GM12878 (cell line): Measurements from ENCODE around the gene CACNA1E. TPM values are rescaled to one million over a fixed set of nuclear protein-coding genes. Genes with fewer than 3 reads are reported as not detected.

ENCODE experiments used
- ATAC-seq: fragments of 200-7000 bp; cut with Tn5 transposase; 3 replicates; pipeline ENCODE4 v1.9.1; 2020; ENCODE audit warnings: mild to moderate bottlenecking, moderate library complexity
- BruUV-seq: library from RNA; stranded (reverse); fragments of 400-500 nt; replicated peaks from 2 replicates; lab custom pipeline; 2021; lab: Mats Ljungman, UMichigan
- CTCF ChIA-PET: fragments of 300-600 bp; sonication (Branson Sonifier 250); formaldehyde crosslinking; extraction: SDS; loops from one replicate; lab custom pipeline; 2021; ENCODE audit warnings: inconsistent platforms; lab: Yijun Ruan, JAX
- POLR2A ChIA-PET: fragments of 350-600 bp; formaldehyde crosslinking; extraction: SDS; loops from one replicate; lab custom pipeline; 2021; ENCODE audit warnings: inconsistent platforms; lab: Charles Lee
- RAD21 ChIA-PET: fragments of 300-600 bp; sonication (Branson Sonifier 250); formaldehyde crosslinking; loops from one replicate; lab custom pipeline; 2023; ENCODE audit warnings: antibody characterized with exemption; ENCODE audit not compliant: unreplicated experiment; lab: Charles Lee
- SMC1A ChIA-PET: fragments of 300-600 bp; sonication (Branson Sonifier 250); formaldehyde crosslinking; loops from one replicate; lab custom pipeline; 2023; ENCODE audit not compliant: unreplicated experiment, uncharacterized antibody; lab: Charles Lee
- DNase-seq: peaks from one replicate; pipeline ENCODE4 v3.0.0-alpha.2; 2011; ENCODE audit warnings: low read depth, low spot score
- FAIRE-seq: peaks from 3 replicates; lab custom pipeline; 2011; peaks lifted over from hg19 to GRCh38; lab: Jason Lieb, UNC
- H2AFZ ChIP-seq: 2 replicates; pipeline ENCODE4 v1.6.0; 2011; ENCODE audit warnings: low read depth, low read length, control low read depth; ENCODE audit not compliant: control insufficient read depth
- H3K27ac ChIP-seq: 2 replicates; pipeline ENCODE4 v1.5.1; 2011; ENCODE audit warnings: control low read depth; ENCODE audit not compliant: control insufficient read depth, insufficient read depth
- H3K27me3 ChIP-seq, 2 experiments: replicated peaks in 1 of 2; 2 replicates each; pipeline versions ENCODE4 v1.6.0 to v1.6.1; 2011; ENCODE audit warnings: low read length in 1 of 2; ENCODE audit not compliant: control insufficient read depth in 2 of 2, insufficient read depth in 2 of 2
- H3K36me3 ChIP-seq, 2 experiments: 2 replicates each; pipeline ENCODE4 v1.5.1; 2011; ENCODE audit warnings: low read length in 1 of 2; ENCODE audit not compliant: control insufficient read depth in 2 of 2, insufficient read depth in 2 of 2
- H3K4me1 ChIP-seq: 2 replicates; pipeline ENCODE4 v1.6.1; 2011; ENCODE audit warnings: mild to moderate bottlenecking, low read length, moderate library complexity, mixed read lengths; ENCODE audit not compliant: control insufficient read depth, insufficient read depth
- H3K4me2 ChIP-seq: 2 replicates; pipeline ENCODE4 v1.6.0; 2011; ENCODE audit warnings: control low read depth; ENCODE audit not compliant: control insufficient read depth, insufficient read depth
- H3K4me3 ChIP-seq: fragments of 200-600 bp; sonication (generic); 2 replicates; pipeline ENCODE4 v1.5.1; 2016
- H3K79me2 ChIP-seq: 2 replicates; pipeline ENCODE4 v1.6.0; 2011; ENCODE audit warnings: low read length; ENCODE audit not compliant: control insufficient read depth, insufficient read depth
- H3K9ac ChIP-seq: 2 replicates; pipeline ENCODE4 v1.8.0; 2011; ENCODE audit warnings: low read length, control low read depth, mixed read lengths; ENCODE audit not compliant: control insufficient read depth, insufficient read depth
- H3K9me3 ChIP-seq: replicated peaks from 3 replicates; pipeline ENCODE4 v1.5.1; 2011; ENCODE audit warnings: mild to moderate bottlenecking, low read length; ENCODE audit not compliant: control insufficient read depth, insufficient read depth
- H4K20me1 ChIP-seq: 2 replicates; pipeline ENCODE4 v1.6.0; 2011; ENCODE audit not compliant: control insufficient read depth, insufficient read depth
- CEBPB ChIP-seq, 2 experiments: fragments of 150-350 bp in 1 of 2; IDR thresholded peaks; 2 replicates each; pipeline ENCODE4 v1.6.1; 2012 to 2014; ENCODE audit warnings: low read depth in 2 of 2, low read length in 2 of 2, borderline replicate concordance in 1 of 2, inconsistent platforms in 1 of 2
- CHD4 ChIP-seq: fragments of 200-600 bp; sonication (generic); IDR thresholded peaks from 2 replicates; pipeline ENCODE4 v1.6.1; 2016; ENCODE audit warnings: mild to moderate bottlenecking
- CREB1 ChIP-seq: IDR thresholded peaks from 2 replicates; pipeline ENCODE4 v1.6.1; 2012; ENCODE audit warnings: low read depth, mild to moderate bottlenecking, inconsistent platforms
- CREM ChIP-seq: IDR thresholded peaks from 2 replicates; pipeline ENCODE4 v1.6.1; 2014; ENCODE audit warnings: antibody characterized with exemption, low read depth
- EP300 ChIP-seq, 2 experiments: fragments of 150-350 bp in 1 of 2; IDR thresholded peaks; 2 replicates each; pipeline ENCODE4 v1.6.1; 2011 to 2012; ENCODE audit warnings: low read depth in 2 of 2, low read length in 2 of 2, borderline replicate concordance in 1 of 2, improper control_type of control experiment in 1 of 2, inconsistent platforms in 1 of 2; ENCODE audit not compliant: control insufficient read depth in 1 of 2
- LARP7 ChIP-seq: fragments of 450-650 bp; IDR thresholded peaks from 2 replicates; pipeline ENCODE4 v1.6.1; 2017; ENCODE audit warnings: mild to moderate bottlenecking
- MEF2A ChIP-seq: IDR thresholded peaks from 2 replicates; pipeline ENCODE4 v1.6.1; 2011; ENCODE audit warnings: low read depth, mild to moderate bottlenecking, low read length, moderate library complexity; ENCODE audit not compliant: insufficient read depth
- MTA3 ChIP-seq: IDR thresholded peaks from 2 replicates; pipeline ENCODE4 v1.6.1; 2012; ENCODE audit warnings: low read length, inconsistent platforms, borderline replicate concordance
- PAX5 ChIP-seq: IDR thresholded peaks from 2 replicates; pipeline ENCODE4 v1.6.1; 2011; ENCODE audit warnings: low read depth, low read length, borderline replicate concordance
- POLR2AphosphoS5 ChIP-seq: IDR thresholded peaks from 2 replicates; pipeline ENCODE4 v1.6.1; 2011; ENCODE audit warnings: mild to moderate bottlenecking, low read length, inconsistent platforms
- RAD51 ChIP-seq: fragments of 450-650 bp; IDR thresholded peaks from 2 replicates; pipeline ENCODE4 v1.6.1; 2016; ENCODE audit warnings: moderate library complexity, mild to moderate bottlenecking, inconsistent platforms
- SMARCA5 ChIP-seq: fragments of 450-650 bp; IDR thresholded peaks from 2 replicates; pipeline ENCODE4 v1.6.1; 2017; ENCODE audit warnings: mild to moderate bottlenecking
- SMC3 ChIP-seq: IDR thresholded peaks from 2 replicates; pipeline ENCODE4 v1.6.1; 2011; ENCODE audit warnings: low read length, improper control_type of control experiment, borderline replicate concordance
- SPI1 ChIP-seq: IDR thresholded peaks from 2 replicates; pipeline ENCODE4 v1.6.1; 2011; ENCODE audit warnings: low read depth, mild to moderate bottlenecking, low read length, moderate library complexity, borderline replicate concordance; ENCODE audit not compliant: insufficient read depth
- SUZ12 ChIP-seq: fragments of 200-600 bp; sonication (generic); IDR thresholded peaks from one replicate; pipeline ENCODE4 v1.6.1; 2018; ENCODE audit warnings: antibody characterized with exemption, mild to moderate bottlenecking; ENCODE audit not compliant: unreplicated experiment
- WGBS: methylation state at CpG from one replicate; pipeline ENCODE4 v1.1.6; 2016; ENCODE audit warnings: low lambda C conversion rate; ENCODE audit not compliant: insufficient replicate concordance, insufficient coverage; ENCODE audit errors: missing lambda C conversion rate; 5-methylcytosine and 5-hydroxymethylcytosine counted together
- in situ Hi-C: fragments of 300-500 bp; cut with MboI; formaldehyde crosslinking; loops from 9 replicates; pipeline ENCODE4 v1.14.3; 2018; ENCODE audit warnings: mixed read lengths
- intact Hi-C: fragments of 100-400 bp; cut with micrococcal nuclease; formaldehyde crosslinking; loops from one replicate; pipeline ENCODE4 v1.14.2; 2022; ENCODE audit not compliant: unreplicated experiment
- polyA plus RNA-seq, 11 experiments: library from polyadenylated mRNA; depleted of rRNA in 4 of 11; unstranded in 6 of 11; stranded (reverse) in 5 of 11; fragments of >200 nt; fragmentation: Nextera tagmentation in 4 of 11; fragmentation: Illumina TruSeq in 1 of 11; extraction: Ambion mirVana in 4 of 11; extraction: Trizol in 1 of 11; gene quantifications; 1 replicate in 1 of 11; 2 replicates in 10 of 11; pipeline versions ENCODE4 v1.2.1 to v1.2.3, GENCODE V29; 2011 to 2016; ENCODE audit warnings: inconsistent platforms in 2 of 11, missing spikeins in 2 of 11, low read depth in 1 of 11
- total RNA-seq, 4 experiments: library from RNA; depleted of rRNA in 3 of 4; stranded (reverse); fragments of >200 nt in 3 of 4; fragmentation: Illumina TruSeq in 1 of 4; extraction: Trizol in 1 of 4; gene quantifications; 2 replicates each; pipeline versions ENCODE4 v1.2.1 to v1.2.3, GENCODE V29; 2013 to 2021
- TF ChIP-seq, protein P1 (sequence below): IDR thresholded peaks from 2 replicates; pipeline ENCODE4 v1.6.1; 2012; ENCODE audit warnings: low read depth, low read length, improper control_type of control experiment

Gene CACNA1E
- total and polyA plus RNA-seq, 10 of the 15 experiments (the other 5 are each of a cell fraction or from before 2014, with no cell fraction given) = 0.57 to 22.0 (median 8.5) TPM

DNA sequence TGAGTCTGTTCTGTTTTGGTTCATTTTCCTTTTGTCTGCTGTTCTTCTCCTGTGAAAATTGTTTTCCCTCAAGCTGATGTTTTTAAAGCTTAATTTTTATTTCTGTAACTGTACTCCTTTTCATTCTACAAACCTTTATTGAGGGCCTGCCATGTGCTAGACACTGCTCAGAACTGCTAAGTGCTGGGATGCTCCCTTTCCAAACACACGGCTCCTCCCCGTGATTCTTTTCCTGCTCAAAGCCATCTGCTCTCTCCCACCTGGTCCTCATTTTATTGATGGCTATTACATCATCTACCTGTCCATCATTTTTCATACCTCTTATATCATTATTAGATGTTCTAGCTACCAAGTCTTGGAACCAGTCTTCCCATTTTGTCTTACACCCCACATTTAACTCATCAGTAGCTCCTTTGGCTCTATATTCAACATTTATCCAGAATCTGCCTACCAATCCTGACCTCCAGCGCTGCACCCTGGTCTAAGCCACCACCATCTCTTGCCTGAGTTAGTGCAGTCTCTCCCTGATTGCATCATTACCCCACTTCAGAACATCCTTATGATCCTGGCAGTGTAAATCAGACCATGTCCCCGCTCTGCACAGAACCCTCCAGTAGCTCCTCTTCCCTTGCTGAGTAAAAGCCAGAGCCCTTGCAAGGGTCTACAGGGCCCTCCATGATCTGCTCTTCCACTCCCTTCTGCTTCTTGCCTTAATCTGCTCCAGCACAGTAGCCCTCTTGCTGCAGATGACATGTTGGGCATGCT is 118.1 kb downstream of the CACNA1E start:
- POLR2A ChIA-PET = no interaction called here
- H3K36me3 ChIP-seq = peaks cover 0 to 3% of the 10 kb centered on the region in 2 experiments; a peak in 1 of 4 replicates
- TF ChIP-seq CHD4 (no peak), CREB1 (no peak), LARP7 (no peak), RAD51 (no peak), CREM (no peak), MEF2A (no peak), SUZ12 (no peak), PAX5 (no peak), SMARCA5 (no peak), CEBPB (IDR thresholded peaks at IDR 0.05; ENCODE audit: borderline replicate concordance in 1 of 2, low read depth in 2 of 2, low read length in 2 of 2) (no peak), SMC3 (no peak), EP300 (IDR thresholded peaks at IDR 0.05; ENCODE audit: borderline replicate concordance in 1 of 2, control insufficient read depth in 1 of 2, low read depth in 2 of 2, low read length in 2 of 2) (no peak), SPI1 (no peak), MTA3 (no peak), POLR2AphosphoS5 (no peak)
- TF ChIP-seq, protein P1, sequence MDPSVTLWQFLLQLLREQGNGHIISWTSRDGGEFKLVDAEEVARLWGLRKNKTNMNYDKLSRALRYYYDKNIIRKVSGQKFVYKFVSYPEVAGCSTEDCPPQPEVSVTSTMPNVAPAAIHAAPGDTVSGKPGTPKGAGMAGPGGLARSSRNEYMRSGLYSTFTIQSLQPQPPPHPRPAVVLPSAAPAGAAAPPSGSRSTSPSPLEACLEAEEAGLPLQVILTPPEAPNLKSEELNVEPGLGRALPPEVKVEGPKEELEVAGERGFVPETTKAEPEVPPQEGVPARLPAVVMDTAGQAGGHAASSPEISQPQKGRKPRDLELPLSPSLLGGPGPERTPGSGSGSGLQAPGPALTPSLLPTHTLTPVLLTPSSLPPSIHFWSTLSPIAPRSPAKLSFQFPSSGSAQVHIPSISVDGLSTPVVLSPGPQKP = no peak
- no peaks in the 10 kb centered on the region for H4K20me1 ChIP-seq
- H3K4me1 ChIP-seq = no peaks in the 10 kb centered on the region
- CTCF ChIA-PET = interaction anchor here (0.6 to 1.4 kb wide), 5 partner anchors 69 to 1152 kb away, joined by 3 to 4 read pairs (median 3); no protein-coding TSS in a partner anchor
- SMC1A ChIA-PET = interaction anchor here (0.9 to 1.2 kb wide), 3 partner anchors 12 to 247 kb away, joined by 3 to 5 read pairs (median 4); no protein-coding TSS in a partner anchor
- DNase-seq = no peak
- no peak overlapping the region for H3K9ac ChIP-seq
- no peaks in the 10 kb centered on the region; a peak in 1 of 4 replicates for H3K27me3 ChIP-seq
- no peak overlapping the region for H3K4me2 ChIP-seq
- H2AFZ ChIP-seq = no peak overlapping the region
- ATAC-seq = no peak
- RAD21 ChIA-PET = no interaction called here
- FAIRE-seq = no peak
- 36% methylated on average over 4 of the region's 4 CpGs for WGBS
- no peak overlapping the region for H3K4me3 ChIP-seq
- no peaks in the 10 kb centered on the region for H3K79me2 ChIP-seq
- BruUV-seq = no TSS peak
- no peaks in the 10 kb centered on the region for H3K9me3 ChIP-seq
- intact Hi-C loops (no loop called here), in situ Hi-C loops (no loop called here)
- H3K27ac ChIP-seq = no peak overlapping the region
